Type B pancreatic cell (in vitro differentiated cells): ENCODE data around the gene ZNF324. TPM values are rescaled to one million over a fixed set of nuclear protein-coding genes. Genes with fewer than 3 reads are reported as not detected.

Experiments used
- DNase-seq: peaks from one replicate; pipeline ENCODE4 v3.0.0; 2021; ENCODE audit warnings: mixed read lengths; ENCODE audit not compliant: unreplicated experiment; ENCODE audit errors: extremely low spot score
- H3K27ac Mint-ChIP-seq: 2 replicates; pipeline ENCODE4 v1.8.0; 2021; ENCODE audit warnings: mild to moderate bottlenecking, mixed read lengths
- H3K27me3 Mint-ChIP-seq: 2 replicates; pipeline ENCODE4 v1.8.0; 2021; ENCODE audit warnings: mixed read lengths
- H3K36me3 Mint-ChIP-seq: 2 replicates; pipeline ENCODE4 v1.8.0; 2021; ENCODE audit warnings: mixed read lengths
- H3K4me1 Mint-ChIP-seq: one replicate; pipeline ENCODE4 v1.8.0; 2021; ENCODE audit warnings: mixed read lengths; ENCODE audit not compliant: unreplicated experiment
- H3K4me3 Mint-ChIP-seq: 2 replicates; pipeline ENCODE4 v1.8.0; 2021; ENCODE audit warnings: mild to moderate bottlenecking, mixed read lengths
- H3K9me3 Mint-ChIP-seq: 2 replicates; pipeline ENCODE4 v1.8.0; 2021; ENCODE audit warnings: mixed read lengths
- total RNA-seq: library from RNA; stranded (reverse); gene quantifications from 2 replicates; pipeline ENCODE4 v1.2.1, GENCODE V29; 2021; ENCODE audit warnings: low replicate concordance
- TF ChIP-seq, protein P1 (sequence below): fragments of 200-600 bp; sonication (generic); conservative IDR thresholded peaks from 2 replicates; pipeline ENCODE4 v1.5.0; 2021; ENCODE audit warnings: antibody characterized with exemption, mild to moderate bottlenecking

ZNF324 gene
- total RNA-seq, 1 donor from 2014 or later = 15.0 TPM

DNA sequence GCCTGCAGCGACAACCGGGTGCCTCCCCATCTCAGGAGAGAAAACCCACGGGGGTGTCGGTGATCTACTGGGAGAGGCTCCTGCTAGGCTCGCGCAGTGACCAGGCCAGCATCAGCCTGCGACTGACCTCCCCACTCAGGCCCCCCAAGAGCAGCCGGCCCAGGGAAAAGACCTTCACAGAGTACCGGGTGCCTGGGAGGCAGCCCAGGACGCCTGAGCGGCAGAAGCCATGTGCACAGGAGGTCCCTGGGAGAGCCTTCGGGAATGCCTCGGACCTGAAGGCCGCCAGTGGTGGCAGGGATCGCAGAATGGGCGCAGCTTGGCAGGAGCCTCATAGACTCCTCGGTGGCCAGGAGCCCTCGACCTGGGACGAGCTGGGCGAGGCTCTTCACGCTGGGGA is 11.6 kb upstream of the ZNF324 start:
- no peak for DNase-seq
- Mint-ChIP-seq H3K9me3 (no peaks in the 10 kb centered on the region), H3K4me3 (no peak overlapping the region), H3K27ac (no peak overlapping the region), H3K36me3 (peaks cover 8% of the 10 kb centered on the region), H3K4me1 (peaks cover 11% of the 10 kb centered on the region), H3K27me3 (peaks cover 3% of the 10 kb centered on the region)
- TF ChIP-seq, protein P1, sequence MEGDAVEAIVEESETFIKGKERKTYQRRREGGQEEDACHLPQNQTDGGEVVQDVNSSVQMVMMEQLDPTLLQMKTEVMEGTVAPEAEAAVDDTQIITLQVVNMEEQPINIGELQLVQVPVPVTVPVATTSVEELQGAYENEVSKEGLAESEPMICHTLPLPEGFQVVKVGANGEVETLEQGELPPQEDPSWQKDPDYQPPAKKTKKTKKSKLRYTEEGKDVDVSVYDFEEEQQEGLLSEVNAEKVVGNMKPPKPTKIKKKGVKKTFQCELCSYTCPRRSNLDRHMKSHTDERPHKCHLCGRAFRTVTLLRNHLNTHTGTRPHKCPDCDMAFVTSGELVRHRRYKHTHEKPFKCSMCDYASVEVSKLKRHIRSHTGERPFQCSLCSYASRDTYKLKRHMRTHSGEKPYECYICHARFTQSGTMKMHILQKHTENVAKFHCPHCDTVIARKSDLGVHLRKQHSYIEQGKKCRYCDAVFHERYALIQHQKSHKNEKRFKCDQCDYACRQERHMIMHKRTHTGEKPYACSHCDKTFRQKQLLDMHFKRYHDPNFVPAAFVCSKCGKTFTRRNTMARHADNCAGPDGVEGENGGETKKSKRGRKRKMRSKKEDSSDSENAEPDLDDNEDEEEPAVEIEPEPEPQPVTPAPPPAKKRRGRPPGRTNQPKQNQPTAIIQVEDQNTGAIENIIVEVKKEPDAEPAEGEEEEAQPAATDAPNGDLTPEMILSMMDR = no peak

DNA sequence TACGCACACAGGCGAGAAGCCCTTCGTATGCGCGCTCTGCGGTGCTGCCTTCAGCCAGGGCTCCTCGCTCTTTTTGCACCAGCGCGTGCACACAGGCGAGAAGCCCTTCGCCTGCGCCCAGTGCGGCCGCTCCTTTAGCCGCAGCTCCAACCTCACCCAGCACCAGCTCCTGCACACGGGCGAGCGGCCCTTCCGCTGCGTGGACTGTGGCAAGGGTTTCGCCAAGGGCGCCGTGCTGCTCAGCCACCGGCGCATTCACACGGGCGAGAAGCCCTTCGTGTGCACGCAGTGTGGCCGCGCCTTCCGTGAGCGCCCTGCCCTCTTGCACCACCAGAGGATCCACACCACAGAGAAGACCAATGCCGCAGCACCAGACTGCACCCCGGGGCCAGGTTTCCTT is 10.8 kb upstream of the ZNF324 start:
- H3K9me3 Mint-ChIP-seq = no peaks in the 10 kb centered on the region
- peaks cover 2% of the 10 kb centered on the region for H3K27me3 Mint-ChIP-seq
- TF ChIP-seq, protein P1 = no peak
- peaks cover 10% of the 10 kb centered on the region for H3K4me1 Mint-ChIP-seq
- no peak for DNase-seq
- H3K27ac Mint-ChIP-seq = no peak overlapping the region
- peaks cover 8% of the 10 kb centered on the region for H3K36me3 Mint-ChIP-seq
- H3K4me3 Mint-ChIP-seq = no peak overlapping the region

DNA sequence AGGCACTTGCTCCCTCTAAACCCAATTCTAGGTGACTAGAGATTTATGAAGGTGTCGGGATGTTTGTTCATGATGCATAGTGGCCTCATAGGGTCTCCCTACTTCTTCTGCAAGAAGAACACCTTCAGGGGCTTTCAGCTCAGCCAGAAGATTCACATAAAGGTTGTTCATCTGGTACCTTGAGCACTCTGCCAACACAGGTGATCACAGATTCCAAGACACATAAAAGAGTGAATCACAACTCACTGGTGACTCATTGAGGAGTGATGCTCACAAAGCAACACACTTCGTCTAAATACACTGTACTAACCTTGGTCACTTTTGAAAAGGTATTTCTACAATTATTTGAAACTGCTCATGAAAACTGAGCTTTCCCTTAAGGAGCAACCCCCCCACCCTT is 6.8 kb upstream of the ZNF324 start:
- no peaks in the 10 kb centered on the region for H3K4me1 Mint-ChIP-seq
- no peak for DNase-seq
- no peaks in the 10 kb centered on the region for H3K9me3 Mint-ChIP-seq
- H3K27ac Mint-ChIP-seq = no peak overlapping the region
- TF ChIP-seq, protein P1 = no peak
- H3K4me3 Mint-ChIP-seq = no peak overlapping the region
- no peaks in the 10 kb centered on the region for H3K27me3 Mint-ChIP-seq
- H3K36me3 Mint-ChIP-seq = peaks cover 4% of the 10 kb centered on the region

DNA sequence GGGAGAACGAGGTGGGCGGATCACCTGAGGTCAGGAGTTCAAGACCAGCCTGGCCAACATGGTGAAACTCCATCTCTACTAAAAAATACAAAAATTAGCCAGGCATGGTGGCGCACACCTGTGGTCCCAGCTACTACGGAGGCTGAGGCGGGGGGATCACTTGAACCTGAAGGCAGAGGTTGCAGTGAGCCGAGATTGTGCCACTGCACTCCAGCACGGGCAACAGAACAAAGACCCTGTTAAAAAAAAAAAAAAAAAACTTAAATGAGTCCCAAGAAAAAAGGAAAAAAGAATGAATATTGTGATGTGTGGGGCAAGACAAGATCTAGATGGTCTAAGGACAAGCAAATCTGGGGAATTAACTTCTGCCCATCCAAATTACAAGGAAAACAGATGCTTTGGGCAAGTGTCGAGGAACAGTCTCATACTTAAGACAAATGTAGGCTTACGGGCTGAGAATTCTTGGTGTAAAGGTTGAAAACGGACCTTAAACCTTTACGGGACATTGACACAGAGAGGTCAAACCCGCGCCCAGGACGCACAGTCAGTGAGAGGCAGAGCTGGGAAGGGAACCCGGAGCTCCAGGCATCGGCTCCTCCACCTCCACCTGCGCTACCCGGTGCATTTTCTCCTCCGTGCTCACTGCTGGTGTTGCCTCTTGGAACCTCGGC is 656 bp upstream of the ZNF324 start:
- TF ChIP-seq, protein P1 = no peak
- Mint-ChIP-seq H3K4me3 (peak overlapping the region; percentile 87), H3K4me1 (peaks cover 12% of the 10 kb centered on the region), H3K9me3 (no peaks in the 10 kb centered on the region), H3K27ac (peak overlapping the region; percentile 74), H3K36me3 (no peaks in the 10 kb centered on the region), H3K27me3 (no peaks in the 10 kb centered on the region)
- no peak for DNase-seq

DNA sequence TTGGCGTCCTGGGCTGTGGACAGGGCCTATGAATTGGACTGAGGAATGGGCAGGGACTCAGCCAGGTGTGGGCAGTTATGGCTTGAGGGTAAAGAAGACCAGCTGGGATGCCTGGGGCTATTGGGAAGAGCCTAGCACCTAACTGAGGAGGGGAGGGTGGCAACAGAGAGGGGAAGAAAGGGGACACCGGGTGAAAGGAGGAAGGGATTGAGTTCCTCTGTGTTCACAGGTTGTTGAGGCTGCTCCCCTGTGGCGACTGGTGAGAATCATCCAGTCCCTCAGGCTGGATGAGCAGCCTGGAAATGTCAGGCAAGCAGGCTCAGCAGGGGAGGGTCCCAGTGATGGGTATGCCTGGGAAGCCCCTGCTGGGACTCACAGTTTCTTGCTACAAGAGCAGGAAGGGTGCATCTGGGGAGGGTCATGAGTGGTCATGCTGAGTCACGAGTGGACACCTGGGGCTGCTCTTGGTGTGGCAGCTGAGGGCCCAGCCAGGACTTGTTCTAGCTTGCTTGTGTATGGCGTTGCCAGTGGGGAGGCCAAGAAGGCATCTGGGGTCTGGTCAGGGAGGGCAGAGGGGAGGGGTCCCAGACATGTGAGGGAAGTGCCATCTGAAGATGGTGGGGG is 1.4 kb downstream of the ZNF324 start:
- Mint-ChIP-seq H3K36me3 (no peaks in the 10 kb centered on the region), H3K4me3 (peak overlapping the region; percentile 87), H3K27ac (peak overlapping the region; percentile 66), H3K4me1 (peaks cover 12% of the 10 kb centered on the region), H3K9me3 (no peaks in the 10 kb centered on the region), H3K27me3 (no peaks in the 10 kb centered on the region)
- TF ChIP-seq, protein P1 = no peak
- DNase-seq = no peak
